HG03280 (cell line): ENCODE results near the gene ZDHHC18.
"Not testable (repeated sequence)": the region's sequence is repeated elsewhere in the genome, so short reads cannot be mapped to it uniquely, and the experiment has no call there.

Experiments
- ATAC-seq: cut with Tn5 transposase; IDR thresholded peaks from one replicate; pipeline ENCODE4 v1.9.1; 2021; ENCODE audit warnings: mild to moderate bottlenecking, moderate library complexity; ENCODE audit not compliant: unreplicated experiment

ZDHHC18 gene

DNA sequence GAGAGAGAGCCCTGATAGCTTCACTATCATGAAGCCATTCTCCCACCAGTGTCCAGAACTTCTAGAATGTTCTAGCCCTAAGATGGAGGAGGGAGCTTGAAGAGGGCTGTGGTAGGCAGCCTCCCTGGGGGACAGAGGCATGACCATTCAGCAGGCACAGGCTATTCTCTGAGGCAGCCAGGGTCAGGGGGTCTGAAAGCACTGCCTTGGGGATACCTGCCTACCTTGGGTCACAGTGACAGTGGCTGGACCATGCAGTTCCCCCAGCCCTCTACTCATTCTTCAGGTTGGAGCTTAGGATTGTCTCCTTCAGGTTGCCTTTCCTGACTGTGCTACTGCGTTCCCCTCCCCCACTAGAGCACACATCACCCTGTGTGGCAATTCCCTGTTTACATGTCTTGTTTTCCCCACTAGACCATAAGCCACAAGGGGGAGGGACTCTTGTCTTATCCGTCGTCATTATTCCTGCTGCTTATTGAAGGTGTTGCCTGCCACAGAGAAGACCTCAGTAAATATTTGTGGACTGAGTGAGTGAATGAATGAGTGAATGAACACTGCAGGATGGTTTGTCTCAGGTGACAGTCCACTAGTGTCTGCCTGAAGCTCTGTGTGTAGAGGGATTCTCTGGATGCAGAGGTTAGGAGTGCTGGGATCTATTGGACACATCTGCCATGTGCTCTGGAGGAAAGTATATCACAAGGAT is 5.2 kb downstream of the ZDHHC18 start:
- no peak for ATAC-seq

GRCh38 chr1:26832249-26832960 is 5.9 kb downstream of the ZDHHC18 start:
- no peak for ATAC-seq

DNA sequence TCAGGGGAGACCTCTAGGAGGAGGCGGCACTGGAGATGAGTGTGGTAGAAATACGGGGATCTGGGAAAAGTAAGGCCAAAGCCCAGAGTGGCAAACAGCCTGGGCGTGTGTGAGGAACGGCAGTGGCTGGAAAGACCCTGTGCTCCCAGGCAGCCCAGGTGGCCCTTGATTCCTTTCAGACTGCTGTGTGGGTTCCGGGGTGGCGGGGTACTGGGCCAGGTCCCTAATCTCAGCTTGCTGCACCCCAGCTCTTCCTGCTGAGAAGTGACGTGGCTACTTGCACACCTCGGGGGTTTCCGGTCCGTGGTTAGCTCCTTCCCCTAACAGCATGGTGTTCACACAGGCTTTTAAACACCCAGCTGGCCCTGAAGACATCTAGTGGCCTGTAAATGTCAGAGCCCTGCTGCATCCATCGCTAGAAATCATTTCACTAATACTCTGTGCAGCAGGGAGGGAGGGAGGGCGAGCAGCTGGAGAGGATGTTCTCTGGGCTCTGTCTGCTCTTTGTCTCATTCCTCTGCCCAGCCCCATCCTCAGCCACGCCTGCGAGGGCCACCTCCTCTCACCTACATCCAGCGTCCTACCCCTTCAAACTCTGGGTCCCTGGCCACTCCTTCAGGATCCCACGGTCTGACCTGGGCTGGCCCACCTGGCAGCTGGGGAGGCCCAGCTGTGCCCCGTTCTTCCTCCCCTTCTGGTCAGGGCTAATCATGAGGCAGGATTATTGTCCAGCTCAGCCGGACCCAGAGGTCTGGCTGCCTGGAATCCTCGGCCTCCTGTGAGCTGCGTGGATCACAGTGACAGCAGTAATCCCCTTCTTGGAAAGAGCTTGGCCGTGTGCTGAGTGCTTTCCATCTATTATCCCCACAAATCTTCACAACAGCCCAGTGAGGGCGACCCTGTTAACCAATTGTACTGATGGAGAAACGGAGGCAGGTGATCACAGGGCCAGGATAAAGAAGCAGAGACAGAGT is 7.2 kb downstream of the ZDHHC18 start:
- peak; percentile 84 for ATAC-seq

DNA sequence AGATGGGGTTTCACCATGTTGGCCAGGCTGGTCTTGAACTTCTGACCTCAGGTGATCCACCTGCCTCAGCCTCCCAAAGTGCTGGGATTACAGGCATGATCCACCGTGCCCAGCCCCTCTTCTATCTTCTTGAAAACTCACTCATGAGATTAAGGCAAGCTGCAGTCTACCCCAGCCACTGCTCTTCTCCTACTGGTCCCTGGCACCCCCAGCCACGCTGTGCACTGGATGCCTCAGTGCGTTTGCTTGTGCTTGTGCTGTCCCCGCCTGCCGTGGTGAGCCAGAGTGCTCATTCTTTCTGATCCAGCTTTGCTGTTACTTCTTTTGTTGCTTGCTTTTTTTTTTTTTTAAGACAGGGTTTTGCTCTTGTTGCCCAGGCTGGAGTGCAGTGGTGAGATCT is 11.2 kb downstream of the ZDHHC18 start:
- not testable (repeated sequence) for ATAC-seq

GRCh38 chr1:26838474-26839338 is 12.2 kb downstream of the ZDHHC18 start:
- peak; percentile 90 for ATAC-seq

GRCh38 chr1:26839339-26839722 is 12.8 kb downstream of the ZDHHC18 start:
- no peak for ATAC-seq

GRCh38 chr1:26839779-26840178 is 13.3 kb downstream of the ZDHHC18 start:
- no peak for ATAC-seq

DNA sequence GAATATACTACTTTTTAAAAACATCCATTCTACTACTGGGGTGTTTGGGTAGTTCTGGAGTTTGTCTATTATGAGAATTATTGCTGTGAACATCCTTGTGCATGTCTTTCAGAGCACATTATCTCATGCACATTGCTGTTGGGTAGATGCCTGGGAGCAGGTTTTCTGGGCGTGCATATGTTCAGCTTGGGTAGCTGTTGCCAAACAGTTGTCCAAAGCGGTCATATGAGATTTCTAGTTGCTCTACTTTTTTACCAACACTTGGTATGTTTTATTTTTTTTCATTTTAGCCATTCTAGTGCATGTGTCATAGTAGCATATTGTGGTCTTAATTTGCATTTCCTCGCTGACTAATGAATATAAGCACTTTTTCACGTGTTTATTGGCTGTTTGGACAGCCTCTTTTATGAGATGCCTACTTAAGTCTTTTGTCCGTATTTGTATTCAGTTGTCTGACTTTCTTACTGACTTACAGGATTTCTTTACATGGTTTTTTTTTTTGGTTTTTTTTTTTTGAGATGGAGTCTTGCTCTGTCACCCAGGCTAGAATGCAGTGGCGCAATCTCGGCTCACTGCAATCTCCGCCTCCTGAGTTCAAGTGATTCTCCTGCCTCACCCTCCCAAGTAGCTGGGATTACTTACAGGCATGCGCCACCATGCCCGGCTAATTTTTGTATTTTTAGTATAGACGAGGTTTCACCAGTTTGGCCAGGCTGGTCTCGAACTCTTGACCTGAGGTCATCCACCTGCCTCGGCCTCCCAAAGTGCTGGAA is 18.1 kb downstream of the ZDHHC18 start:
- ATAC-seq, result no peak

DNA sequence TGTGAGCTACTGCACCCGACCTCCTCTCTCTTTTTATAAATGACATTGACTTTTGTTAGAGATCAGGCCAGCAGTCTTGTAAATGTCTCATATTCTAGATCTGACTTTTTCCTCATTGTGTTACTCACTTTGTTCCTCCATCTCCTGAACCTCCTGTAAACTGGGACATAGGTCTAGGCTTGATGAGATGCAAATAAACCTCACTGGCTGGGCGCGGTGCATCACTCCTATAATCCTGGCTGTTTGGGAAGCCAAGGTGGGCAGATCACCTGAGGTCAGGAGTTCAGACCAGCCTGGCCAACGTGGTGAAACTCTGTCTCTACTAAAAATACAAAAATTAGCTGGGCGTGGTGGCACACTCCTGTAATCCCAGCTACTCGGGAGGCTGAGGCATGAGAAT is 21.3 kb downstream of the ZDHHC18 start:
- ATAC-seq, result not testable (repeated sequence)

- no peak for ATAC-seq
Observed at GRCh38 chr1:26848499-26848898, 22.0 kb downstream of the ZDHHC18 start.

- ATAC-seq, result no peak
Observed at GRCh38 chr1:26848941-26849774, 22.7 kb downstream of the ZDHHC18 start.

DNA sequence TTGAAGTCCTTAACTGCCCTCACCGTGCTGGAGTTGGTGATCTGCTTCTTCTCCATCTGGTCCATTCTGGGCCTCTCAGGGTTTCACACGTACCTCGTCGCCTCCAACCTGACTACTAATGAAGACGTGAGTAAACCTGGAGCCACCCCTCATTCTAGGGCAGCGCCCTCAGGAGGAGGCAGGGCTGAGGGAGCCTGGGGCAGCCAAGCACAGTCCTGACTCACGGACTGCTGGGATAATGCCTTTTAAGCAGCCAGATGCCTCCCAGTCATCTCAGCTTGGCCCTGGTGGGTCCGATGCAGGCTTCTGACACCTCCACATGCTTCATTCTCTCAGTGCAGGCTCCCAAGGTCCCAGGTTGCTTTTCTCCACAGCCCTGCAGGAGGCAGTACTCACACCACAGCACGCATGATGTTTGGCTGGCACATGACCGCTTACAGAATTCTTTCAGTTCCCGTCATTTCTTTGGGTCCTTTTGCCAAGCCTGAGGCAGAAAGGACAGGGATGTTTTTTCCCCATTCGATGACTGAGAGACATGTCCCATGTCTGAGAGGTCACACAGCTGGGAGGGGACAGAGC is 24.7 kb downstream of the ZDHHC18 start:
- ATAC-seq, result no peak

GRCh38 chr1:26852701-26853100 is 26.2 kb downstream of the ZDHHC18 start:
- ATAC-seq, result no peak

- ATAC-seq, result no peak
Observed at GRCh38 chr1:26853156-26853555, 26.7 kb downstream of the ZDHHC18 start.

DNA sequence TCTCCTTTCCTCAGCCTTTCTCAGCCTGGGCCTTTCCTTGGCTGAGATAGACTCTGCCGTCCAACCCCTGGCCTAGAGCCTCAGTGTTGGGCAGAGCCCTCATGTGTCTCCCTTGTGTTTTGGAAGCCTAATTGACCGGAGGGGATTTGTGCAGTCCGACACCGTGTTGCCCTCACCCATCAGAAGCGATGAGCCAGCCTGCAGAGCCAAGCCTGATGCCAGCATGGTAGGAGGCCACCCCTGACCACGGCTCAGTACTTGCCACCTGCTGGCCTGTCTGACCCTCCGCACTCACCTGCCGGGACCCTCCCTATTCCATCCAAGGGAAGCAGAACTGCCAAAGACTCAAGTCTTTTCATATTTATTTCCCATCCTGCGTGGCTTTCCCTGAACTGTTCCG is 27.1 kb downstream of the ZDHHC18 start:
- ATAC-seq, result no peak

DNA sequence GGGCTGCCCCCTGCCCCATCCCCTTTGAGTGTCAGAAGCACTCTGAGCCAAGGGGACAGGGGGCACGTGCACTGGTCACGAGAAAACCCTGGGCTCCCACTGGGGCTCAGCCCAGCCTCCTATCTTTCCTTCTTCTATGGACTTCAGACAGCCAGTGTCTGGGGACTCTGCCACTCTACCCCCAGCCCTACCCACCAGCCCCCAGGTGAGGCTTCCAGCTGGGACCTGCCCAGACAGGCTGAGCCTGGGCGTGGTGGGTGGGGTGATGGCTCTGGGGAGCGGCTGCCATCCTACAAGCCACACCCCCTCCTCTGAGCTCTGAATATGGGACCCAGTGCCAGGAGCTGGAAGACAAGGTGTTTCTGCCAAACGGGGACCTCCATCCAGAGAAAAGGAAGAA is 28.4 kb downstream of the ZDHHC18 start:
- ATAC-seq, result no peak

DNA sequence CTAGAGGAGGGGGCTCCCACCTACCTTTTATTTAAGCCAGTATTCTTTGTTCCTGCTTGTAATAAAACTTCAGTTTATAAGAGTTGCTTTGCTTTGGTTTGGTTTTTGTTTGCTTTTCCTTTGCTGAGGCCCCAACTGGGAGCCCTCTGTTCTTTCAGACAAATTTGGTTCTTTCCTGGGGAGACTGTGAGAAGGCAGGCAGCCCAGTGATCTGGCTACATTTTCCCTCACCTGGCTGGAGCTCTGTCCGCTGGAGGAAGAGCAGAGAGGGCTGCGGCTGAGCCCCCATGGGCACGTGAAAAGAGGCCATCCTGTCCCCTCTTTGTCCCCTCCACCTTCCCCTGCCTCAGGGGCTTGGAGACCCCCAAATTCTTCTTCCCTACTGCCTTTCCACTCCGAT is 29.1 kb downstream of the ZDHHC18 start:
- ATAC-seq, result no peak

DNA sequence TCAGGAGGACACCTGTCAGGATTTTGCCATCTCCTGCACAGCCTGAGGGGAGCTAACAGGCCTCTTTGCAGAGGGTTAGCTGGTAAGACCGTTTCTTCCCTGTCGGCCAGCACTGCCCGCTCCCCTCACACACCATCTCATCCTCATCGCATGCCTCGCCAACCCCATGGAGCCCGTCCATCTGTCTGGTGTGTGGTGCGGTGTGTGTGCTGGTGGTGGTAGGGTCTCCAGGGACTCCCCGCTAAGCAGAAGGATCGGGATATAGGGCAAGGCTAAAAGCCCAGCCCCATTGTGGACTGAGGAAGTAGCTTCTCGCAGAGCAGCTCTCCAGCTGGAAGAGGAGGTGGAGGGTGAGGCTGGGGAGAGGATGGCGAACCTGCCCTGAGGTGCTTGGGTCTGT is 29.7 kb downstream of the ZDHHC18 start:
- no peak for ATAC-seq
